Stromal cell of bone marrow (primary cell): Measurements from ENCODE around the gene RAP1A.
"Not testable (repeated sequence)": the region's sequence is repeated elsewhere in the genome, so short reads cannot be mapped to it uniquely, and the experiment has no call there.

Experiments
- DNase-seq: peaks from one replicate; pipeline ENCODE4 v3.0.0-alpha.2; 2012; ENCODE audit warnings: low read depth

Gene RAP1A

DNA sequence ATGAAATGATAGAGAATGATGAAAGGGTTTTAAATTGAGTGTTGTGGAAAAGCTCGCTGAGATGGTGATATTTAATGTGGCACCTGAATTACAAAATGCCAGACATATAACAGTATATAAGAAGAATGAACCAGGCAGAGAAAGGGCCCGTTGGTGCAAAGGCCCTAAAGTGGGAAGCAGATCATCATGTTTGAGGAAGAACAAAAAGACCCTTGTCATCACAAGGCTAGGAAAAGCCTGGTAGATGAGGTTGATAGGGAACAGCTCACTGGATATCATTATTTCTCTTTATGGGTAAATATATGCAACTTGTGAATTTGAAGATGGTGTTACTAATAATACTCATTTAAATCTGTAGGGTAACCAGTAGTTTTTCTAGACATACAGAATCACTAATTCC lies 11.0 kb downstream of the RAP1A start:
- DNase-seq, result no peak

DNA sequence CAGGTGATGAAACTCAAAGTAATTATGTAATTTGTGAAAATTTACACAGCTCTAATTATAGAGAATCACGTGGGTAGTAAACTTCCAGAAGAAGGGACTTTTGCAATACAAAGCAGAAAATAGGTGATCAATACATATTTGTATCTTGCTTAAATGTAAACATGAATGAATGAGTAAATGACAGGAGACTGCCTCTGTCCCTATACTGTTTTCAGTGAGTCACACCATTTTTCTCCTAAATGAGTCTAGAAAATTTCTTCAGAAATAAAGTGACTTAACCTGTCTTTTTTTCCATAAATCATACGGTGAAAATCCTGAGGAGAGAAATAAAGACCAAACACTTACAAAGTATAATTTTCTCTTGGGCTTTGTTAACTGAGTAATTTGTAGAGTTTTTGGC lies 11.9 kb downstream of the RAP1A start:
- no peak for DNase-seq

DNA sequence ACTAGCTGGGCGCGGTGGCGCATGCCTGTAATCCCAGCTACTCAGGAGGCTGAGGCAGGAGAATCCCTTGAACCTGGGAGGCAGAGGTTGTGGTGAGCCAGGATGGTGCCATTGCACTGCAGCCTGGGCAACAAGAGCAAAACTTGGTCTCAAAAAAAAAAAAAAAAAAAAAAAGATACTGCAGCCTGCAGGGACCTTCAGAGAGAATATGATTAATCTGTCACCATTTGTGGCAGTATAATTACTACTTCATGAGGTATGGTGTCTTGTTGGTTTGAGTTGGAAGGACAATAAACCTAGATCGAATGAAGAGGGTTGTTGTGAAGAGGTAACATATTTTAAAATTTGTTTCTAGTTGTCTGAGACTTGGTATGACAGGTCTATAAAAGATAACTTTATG lies 13.2 kb downstream of the RAP1A start:
- DNase-seq, result not testable (repeated sequence)

DNA sequence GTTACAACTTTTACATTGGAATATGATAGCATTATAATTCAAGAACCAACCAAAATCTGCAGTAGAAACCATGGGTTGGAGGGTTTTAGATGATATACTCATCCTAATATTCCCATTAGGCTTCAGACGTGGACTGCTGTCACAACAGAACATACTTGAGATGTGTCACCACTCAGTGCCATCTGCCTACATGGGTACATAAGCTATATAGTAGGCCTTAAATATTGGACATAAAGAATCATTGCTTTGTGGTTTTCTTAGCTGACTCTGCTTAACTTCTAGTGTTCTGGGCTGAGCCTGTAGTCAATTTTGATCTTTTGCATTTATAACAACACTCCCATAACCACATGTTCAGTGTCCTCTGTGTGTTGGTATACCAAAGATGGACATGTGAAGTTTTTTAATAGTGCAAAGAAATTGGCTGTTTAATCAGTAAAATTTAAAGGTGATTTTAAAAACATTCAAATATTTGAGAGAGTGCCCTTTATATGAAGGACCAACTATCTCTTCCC lies 14.2 kb downstream of the RAP1A start:
- no peak for DNase-seq

DNA sequence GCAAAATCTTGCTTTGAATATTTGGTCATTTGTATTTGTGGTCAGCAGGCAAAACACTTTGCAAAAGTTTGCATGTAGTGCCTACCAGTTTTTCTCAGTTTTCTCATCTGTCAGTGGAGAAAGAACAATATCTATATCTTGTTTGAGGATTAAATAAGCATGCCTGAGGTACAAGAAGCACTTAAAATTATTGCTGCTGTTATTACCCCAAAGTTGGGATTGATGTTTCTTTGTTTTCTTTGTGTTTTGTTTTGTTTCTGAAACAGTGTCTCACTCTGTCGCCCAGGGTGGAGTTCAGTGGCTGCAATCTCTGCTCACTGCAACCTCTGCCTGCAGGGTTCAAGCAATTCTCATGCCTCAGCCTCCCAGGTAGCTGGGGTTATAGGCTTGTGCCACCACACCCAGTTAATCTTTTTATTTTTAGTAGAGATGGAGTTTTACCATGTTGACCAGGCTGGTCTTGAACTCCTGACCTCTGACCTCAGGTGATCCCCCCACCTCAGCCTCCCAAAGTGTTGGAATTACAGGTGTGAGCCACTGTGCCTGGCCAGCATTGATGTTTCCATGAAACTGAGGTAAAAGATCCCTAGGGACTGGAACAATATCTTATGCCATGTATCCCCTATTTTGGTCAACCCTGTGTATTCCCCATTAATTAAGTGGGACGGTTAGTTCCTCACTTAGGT lies 15.9 kb downstream of the RAP1A start:
- DNase-seq, result no peak

DNA sequence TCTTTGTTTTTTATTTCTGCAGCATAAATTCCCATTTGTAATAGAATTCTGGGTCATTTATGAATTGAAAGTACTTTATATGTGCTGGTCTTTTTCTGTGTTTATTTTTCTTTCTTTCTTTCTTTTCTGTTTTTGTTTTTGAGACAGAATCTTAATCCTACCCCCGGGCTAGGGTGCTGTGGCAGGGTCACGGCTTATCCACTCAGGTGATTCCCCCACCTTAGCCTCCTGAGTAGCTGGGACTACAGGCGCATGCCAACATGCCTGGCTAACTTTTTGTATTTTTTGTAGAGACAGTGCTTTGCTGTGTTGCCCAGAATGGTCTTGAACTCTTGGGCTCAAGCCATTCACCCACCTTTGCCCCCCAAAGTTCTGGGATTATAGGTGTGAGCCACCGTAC lies 18.7 kb downstream of the RAP1A start:
- DNase-seq, result no peak

DNA sequence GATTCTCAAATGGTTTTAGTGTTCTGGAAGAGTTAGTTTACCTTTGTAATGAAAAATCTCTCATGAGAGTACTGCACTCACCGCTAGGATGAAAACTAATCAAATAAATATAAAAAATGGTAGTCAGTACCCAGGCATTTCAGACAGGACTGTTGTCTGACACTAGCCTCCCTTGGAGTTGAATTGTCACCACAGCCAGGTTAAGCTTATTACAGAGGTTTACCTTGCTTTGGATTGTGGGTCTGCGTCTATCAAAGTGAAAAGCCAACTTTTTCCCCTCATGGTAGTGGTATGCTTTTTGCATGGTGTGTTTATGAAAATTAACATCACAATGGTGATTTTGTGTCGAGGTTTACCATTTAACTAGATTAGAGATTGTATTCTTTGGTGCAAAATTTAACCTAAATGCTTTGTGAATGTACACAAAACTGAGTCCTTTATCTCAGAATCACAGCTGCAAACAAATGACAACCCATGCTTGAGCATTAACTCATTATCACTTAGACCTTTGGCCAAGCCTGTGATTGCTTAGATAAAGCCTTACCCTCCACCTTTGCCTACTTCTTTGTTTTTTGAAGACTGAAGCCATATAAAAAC lies 20.1 kb downstream of the RAP1A start:
- DNase-seq, result no peak

DNA sequence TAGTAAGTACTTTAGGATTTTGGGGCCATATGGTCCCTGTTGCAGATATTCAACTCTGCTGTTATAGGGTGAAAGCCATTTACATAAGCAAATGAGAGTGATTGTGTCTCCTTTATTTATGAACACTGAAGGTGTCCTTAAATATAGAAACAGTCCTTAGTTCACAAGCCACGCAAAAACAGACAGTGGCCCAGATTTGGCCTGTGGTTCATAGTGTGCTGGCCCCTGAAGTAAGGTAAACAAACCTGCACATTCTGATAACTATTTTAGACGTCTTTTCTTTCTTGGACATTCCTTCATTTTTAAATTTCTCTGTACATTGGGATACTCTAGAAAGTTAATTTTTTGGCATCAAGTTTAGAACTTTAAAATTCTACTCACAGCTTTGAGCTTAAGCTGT lies 23.5 kb downstream of the RAP1A start:
- DNase-seq, result no peak

DNA sequence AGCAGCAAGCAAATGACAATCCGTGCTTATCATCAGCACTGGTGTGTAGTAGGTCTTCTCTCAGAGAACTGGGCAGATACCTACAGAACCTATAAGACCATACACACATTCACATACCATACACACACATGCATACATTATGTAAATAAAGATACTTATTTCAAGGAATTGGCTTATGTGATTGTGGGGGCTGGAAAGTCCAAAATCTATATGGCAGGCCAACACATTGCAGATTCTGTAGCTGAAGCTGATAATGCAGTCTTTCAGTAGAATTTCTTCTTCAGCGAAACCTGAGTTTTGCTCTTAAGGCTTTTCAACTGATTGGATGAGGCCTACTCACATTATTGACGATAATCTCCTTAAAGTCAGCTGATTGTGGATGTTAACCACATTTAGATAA lies 24.1 kb downstream of the RAP1A start:
- DNase-seq, result no peak

DNA sequence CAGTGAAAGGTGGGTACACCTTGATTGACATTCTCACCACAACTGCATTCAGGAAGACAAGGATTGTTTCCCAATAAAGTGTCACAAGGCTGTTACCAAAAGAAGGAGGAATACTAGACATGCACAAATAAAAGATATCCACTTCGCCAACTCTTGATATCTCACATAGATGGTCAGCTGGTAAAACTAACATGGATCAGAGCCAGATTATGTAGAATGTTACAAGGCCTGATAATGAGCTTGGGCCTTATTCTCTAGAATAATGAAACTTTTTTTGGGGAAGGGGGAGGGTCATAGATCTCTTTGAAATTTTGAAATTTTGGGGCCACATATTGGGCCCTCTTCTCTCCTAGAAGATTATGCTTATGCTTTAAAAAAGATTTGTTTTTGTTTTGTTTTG lies 24.9 kb downstream of the RAP1A start:
- no peak for DNase-seq

DNA sequence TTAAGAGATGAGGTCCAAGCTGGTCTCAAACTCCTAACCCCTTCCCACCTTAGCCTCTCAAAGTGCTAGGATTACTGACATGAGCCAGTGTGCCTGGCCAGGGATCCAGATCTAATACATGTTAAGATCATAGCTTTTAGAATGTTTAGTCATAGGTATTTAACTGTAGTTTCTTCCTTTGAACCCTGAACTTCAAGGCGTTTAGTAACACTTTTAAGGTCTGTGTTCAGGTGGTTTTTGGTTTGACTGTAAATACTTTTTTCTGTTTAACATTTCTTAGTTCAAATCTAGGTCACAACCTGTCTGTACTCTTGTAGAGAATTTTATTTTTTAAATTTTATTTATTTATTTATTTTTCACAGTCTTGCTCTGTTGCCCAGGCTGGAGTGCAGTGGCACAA lies 28.1 kb downstream of the RAP1A start:
- no peak for DNase-seq

DNA sequence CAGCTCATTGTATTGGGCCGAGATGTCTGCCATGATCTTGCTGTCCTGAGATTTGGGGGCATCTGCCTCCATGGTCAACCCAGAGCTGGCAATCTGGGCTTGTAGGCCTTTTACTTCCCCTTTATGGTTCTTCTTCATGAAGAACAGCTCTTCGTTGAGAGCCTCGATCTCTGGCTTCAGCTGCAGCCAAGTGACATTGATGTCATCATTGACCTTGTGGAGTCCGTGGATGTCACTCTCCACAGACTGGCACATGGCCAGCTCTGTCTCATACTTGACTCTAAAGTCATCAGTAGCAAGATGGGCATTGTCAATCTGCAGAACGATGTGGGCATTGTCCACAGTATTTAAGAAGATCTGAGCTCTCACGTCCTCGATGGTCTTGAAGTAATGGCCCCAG lies 29.2 kb downstream of the RAP1A start:
- no peak for DNase-seq

DNA sequence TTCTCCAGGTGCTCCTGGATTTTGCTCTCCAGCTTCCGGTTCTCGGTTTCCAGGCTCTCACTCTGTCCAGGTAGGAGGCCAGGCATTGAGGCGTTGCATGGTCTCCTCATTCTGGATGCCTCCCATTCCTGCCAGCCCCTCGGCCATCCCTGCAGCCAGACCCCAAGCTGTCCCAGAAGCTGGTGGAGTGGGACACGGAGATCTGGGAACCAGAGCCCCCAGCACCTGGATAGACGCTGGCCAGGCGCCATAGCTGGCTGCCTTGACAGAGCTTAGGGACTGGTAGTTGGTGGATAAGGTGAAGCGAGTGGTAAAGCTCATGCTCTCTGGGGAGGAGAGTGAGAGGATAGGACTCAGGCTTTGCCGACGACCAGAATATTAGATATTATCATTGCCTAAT lies 29.6 kb downstream of the RAP1A start:
- no peak for DNase-seq

DNA sequence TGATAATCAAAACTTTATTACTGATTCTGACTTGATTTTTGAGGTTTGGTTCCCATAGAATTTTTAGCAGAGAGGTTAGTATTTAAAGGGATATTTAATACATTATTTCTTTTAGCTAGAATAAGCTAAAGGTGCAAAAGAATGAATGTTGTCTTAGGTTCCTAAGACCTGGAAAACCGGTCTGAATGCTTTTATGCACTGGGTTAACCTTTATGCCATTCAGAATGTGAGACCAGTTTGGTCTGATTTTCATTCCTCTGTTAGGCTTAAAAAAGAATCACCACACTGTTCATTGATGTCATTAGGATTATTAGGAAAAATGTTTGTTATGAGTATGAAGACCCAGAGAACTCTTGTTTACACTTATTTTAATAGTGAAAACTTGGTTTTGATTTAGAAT lies 30.1 kb downstream of the RAP1A start:
- no peak for DNase-seq

DNA sequence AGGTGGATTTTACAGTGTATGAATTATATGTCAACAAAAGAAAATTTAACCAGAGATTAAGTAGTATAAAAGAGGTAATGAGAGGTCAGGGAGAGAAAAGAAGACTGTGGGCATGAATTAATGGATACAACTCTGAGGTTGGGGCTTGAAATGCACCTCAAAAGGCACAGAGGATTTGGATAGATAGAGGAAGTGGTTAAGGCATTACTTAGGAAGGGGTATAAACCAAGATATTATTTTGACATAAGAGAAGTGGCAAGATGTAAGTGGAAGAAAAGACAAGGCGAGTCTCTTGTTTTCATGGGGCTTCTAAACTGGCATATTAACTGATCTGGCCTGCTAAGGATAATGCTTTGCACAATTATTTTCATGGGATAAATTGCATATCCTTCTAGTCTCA lies 34.1 kb downstream of the RAP1A start:
- DNase-seq, result no peak

DNA sequence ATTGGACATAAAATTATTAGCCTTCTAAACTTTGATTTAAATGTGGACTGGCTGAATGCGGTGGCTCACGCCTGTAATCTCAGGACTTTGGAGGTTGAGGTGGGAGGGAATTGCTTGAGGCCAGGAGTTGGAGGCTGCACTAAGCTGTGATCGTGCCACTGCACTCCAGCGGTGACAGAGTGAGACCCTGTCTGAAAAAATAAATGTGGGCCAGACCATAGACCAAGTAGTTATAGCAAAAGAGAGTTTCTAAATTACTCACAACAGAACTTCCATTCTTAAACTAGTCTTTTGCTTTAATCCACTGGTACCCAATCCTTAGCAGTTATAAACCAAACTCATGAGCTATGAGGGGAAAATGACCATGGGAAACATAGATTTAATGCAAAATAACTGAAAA lies 35.2 kb downstream of the RAP1A start:
- DNase-seq, result no peak

DNA sequence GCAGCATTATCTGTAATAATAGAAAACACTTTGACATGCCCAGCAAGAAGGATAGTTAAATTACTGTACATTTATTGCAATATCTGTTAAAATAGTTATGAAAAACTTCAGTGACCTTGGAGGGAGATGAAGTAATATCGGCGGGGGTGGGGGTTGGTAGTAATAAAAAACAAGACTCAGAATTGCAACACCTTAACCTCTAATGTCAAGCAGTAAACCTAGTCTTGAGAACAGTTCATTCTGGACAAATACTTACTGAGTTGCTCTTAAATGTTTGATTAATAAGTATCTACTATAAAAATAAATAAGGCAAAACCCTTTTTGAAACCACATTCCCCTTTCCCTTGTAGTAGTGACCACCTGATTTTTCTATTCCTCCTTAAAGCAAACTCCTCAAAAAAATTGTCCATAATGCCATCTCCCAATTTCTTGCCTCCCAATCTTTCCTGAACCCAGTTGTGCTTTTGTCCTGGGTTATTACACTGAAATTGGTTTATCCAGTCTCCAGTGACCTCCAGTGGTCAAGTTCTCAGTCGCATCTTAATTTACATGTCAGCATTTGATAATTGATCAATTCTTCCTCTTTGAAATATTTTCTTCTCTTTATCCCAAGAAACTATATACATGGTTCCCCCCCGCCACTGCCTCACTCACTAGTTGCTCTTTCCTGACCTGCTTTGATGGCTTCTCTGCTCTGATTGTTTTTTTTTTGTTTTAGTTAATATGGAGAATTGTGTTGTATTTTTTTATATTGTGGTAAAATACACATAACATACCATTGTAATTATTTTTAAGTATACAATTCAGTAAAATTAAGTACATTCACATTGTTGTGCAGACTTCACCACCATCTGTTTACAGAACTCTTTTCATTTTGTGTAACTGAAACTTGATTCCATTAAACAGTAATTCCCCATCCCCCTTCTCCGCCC lies 36.8 kb downstream of the RAP1A start:
- peak; percentile 41 for DNase-seq

DNA sequence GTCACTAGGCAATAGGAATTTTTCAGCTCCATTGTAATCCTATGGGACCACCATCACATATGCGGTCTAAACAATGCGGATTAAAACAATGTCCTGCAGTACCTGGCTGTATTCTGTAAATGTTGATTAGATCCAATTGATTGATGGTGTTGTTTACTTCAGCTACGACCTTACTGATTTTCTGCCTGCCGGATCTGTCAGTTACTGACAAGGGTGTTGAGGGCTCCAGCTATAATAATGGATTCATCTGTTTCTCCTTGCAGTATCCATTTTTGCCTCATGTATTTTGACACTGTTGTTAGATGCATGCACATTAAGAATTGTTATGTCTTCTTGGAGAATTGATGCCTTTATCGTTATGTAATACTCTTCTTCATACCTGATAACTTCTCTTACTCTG lies 39.0 kb downstream of the RAP1A start:
- DNase-seq, result no peak

DNA sequence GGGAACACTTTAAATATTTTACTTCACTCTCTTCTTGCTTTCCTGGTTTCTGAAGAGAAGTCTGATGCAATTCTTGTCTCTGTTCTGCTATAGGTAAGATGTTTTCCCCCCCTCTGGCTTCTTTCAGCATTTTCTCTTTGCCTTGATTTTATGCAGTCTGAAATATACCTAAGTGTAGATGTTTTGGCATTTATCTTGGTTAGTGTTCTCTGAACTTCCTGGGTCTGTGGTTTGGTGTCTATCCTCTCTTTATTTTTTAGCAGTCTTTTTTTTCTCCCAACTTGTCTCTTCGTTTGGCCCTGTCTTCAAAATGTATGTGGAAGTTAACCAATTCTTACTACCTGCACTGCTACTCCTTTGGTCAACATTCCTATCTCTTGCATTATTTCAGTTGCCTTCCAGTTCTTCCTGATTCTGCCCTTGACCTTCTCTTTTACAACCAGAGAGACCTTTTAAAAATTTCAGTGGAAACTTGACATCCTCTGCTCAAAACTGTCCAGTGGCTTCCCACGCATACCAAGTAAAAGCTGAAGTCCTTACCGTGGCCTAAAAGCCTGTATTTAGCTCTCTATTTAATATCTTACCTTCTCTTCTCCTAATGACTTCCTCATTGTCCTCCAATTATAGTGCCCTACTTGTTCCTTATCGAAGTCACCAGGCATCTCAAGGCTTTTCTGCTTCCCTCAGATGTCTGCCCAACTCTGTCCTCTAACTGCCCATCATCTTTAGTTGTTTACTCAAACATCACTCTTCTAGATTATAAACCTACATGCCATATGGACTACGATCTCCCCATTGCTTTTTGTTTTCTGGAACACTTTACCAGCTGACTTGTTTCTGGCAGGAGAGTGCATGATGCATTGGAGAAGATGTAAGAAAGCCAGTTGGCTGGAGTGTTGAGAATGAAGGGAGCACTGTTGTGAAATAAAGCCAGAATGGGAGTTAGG lies 40.9 kb downstream of the RAP1A start:
- no peak for DNase-seq

DNA sequence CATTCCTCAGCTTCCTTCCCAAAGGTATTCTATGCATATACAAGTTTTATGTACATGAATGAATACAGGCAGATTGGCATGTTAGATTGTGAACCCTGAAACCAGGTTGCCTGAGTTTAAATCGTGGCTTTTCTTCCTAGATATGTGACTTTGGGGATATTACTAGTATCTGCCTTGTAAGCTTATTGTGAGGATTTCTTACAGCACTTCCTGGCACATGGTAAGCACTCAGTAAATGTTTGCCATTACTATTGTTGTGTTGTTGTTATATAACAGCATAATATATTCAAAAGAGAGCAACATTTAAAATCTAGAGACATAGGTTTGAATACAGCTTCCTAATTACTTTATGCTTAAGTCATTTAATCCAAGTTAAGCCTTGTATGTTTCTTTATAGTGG lies 45.1 kb downstream of the RAP1A start:
- no peak for DNase-seq

DNA sequence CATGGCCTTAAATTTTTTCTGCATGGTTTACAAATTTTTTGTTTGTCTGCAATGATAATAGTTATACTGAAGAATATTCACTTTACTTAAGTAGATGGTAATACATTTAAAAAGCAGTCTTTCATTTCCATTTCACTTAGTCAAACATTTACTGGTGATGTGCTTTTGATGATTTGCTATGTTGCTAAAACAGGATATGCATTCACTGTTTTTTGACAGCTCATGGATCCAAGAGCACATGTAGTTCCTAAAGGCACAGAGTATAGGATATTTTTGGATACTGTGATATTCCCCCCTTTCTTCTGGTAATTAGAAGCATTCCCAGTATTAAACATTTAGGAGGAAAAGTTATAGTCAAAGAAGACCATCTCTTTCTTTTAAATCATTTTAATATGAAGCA lies 45.9 kb downstream of the RAP1A start:
- no peak for DNase-seq

DNA sequence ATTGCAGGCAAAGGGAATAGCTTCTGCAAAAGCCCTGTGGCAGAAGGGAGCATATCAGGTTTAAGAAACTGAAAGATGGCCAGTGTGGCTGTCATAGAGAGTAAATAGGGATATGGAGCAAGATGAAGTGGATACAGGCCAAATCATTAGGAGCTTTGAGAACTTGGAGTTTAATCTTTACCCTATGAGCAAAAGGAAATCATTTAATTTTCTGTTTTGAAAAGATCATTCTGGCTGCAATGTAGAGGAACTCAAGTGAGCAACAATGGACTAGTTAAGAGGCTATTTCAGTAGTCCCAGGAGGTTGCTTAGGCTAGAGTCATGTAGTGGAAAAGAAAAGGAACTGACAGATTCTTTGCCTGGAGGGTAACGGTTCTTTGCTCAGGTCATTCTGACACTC lies 47.2 kb downstream of the RAP1A start:
- peak; percentile 38 for DNase-seq
